SK-N-SH (cell line): ENCODE results near the gene CADM1.

Experiments
- CHD2 ChIP-seq: fragments of 150-350 bp; IDR thresholded peaks from 2 replicates; pipeline ENCODE4 v1.6.1; 2018; ENCODE audit warnings: low read length; ENCODE audit not compliant: partially characterized antibody
- FOSL2 ChIP-seq: IDR thresholded peaks from 2 replicates; pipeline ENCODE4 v1.4.0; 2012; ENCODE audit warnings: low read depth, mild to moderate bottlenecking, moderate library complexity, borderline replicate concordance
- TF ChIP-seq, protein P1 (sequence below): IDR thresholded peaks from 2 replicates; pipeline ENCODE4 v1.4.0; 2012; ENCODE audit warnings: low read depth, borderline replicate concordance
- TF ChIP-seq, protein P2 (sequence below): IDR thresholded peaks from 2 replicates; pipeline ENCODE4 v1.6.1; 2012; ENCODE audit warnings: mild to moderate bottlenecking, low read depth, low read length, moderate library complexity
- TF ChIP-seq, protein P3 (sequence below): fragments of 200-600 bp; sonication (generic); IDR thresholded peaks from 2 replicates; pipeline ENCODE4 v1.6.1; 2017; ENCODE audit warnings: antibody characterized with exemption, mild to moderate bottlenecking, moderate library complexity

DNA sequence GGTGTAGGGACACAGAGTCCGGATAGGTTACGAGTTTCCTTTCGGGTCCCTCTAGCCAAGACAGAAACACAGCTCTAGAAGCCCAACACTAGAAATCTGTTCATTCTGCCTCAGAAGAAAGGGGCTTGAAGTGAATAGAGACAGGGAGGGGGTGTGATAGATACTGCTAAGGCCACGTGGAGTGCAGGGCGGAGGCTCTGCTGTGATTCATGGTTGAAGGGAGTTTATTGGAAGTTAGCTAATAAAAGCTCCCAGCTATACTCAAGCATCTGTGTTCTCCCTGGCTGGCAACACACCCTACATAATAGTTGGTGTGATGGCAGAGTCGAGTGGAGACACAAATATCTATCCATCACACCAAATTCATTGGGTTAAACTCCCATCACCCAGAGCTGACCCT lies 337.4 kb downstream of the CADM1 start:
- TF ChIP-seq, protein P1, sequence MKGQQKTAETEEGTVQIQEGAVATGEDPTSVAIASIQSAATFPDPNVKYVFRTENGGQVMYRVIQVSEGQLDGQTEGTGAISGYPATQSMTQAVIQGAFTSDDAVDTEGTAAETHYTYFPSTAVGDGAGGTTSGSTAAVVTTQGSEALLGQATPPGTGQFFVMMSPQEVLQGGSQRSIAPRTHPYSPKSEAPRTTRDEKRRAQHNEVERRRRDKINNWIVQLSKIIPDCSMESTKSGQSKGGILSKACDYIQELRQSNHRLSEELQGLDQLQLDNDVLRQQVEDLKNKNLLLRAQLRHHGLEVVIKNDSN, result no peak
- TF ChIP-seq CHD2, result no peak
- TF ChIP-seq FOSL2, result no peak
- TF ChIP-seq, protein P2, sequence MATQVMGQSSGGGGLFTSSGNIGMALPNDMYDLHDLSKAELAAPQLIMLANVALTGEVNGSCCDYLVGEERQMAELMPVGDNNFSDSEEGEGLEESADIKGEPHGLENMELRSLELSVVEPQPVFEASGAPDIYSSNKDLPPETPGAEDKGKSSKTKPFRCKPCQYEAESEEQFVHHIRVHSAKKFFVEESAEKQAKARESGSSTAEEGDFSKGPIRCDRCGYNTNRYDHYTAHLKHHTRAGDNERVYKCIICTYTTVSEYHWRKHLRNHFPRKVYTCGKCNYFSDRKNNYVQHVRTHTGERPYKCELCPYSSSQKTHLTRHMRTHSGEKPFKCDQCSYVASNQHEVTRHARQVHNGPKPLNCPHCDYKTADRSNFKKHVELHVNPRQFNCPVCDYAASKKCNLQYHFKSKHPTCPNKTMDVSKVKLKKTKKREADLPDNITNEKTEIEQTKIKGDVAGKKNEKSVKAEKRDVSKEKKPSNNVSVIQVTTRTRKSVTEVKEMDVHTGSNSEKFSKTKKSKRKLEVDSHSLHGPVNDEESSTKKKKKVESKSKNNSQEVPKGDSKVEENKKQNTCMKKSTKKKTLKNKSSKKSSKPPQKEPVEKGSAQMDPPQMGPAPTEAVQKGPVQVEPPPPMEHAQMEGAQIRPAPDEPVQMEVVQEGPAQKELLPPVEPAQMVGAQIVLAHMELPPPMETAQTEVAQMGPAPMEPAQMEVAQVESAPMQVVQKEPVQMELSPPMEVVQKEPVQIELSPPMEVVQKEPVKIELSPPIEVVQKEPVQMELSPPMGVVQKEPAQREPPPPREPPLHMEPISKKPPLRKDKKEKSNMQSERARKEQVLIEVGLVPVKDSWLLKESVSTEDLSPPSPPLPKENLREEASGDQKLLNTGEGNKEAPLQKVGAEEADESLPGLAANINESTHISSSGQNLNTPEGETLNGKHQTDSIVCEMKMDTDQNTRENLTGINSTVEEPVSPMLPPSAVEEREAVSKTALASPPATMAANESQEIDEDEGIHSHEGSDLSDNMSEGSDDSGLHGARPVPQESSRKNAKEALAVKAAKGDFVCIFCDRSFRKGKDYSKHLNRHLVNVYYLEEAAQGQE, result no peak
- TF ChIP-seq, protein P3, sequence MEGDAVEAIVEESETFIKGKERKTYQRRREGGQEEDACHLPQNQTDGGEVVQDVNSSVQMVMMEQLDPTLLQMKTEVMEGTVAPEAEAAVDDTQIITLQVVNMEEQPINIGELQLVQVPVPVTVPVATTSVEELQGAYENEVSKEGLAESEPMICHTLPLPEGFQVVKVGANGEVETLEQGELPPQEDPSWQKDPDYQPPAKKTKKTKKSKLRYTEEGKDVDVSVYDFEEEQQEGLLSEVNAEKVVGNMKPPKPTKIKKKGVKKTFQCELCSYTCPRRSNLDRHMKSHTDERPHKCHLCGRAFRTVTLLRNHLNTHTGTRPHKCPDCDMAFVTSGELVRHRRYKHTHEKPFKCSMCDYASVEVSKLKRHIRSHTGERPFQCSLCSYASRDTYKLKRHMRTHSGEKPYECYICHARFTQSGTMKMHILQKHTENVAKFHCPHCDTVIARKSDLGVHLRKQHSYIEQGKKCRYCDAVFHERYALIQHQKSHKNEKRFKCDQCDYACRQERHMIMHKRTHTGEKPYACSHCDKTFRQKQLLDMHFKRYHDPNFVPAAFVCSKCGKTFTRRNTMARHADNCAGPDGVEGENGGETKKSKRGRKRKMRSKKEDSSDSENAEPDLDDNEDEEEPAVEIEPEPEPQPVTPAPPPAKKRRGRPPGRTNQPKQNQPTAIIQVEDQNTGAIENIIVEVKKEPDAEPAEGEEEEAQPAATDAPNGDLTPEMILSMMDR, result no peak
